ENCODE data around the gene PRKAR1A.

The PRKAR1A gene

GRCh38 chr17:68599091-68599490, 86.9 kb downstream of the PRKAR1A start:
- DNase-seq (ENCODE audit: low read depth in 2 of 2, low spot score in 1 of 2) = no peak

- DNase-seq (ENCODE audit: low read depth in 2 of 2, low spot score in 1 of 2) = no peak
These were observed 87.4 kb downstream of the PRKAR1A start for GRCh38 chr17:68599552-68600066.

- DNase-seq (ENCODE audit: low read depth in 2 of 2, low spot score in 1 of 2) = no peak
These were observed 88.1 kb downstream of the PRKAR1A start for GRCh38 chr17:68600067-68600930.

All from stimulated activated CD8-positive, alpha-beta memory T cell treated with anti-CD3 and anti-CD28 coated beads, Interleukin-4, amount 100 ng/mL, for 1 hour (primary cell).